RWPE2 (cell line): ENCODE measurements around the gene FAM107B.

Experiments
- ATAC-seq: fragments of 200-7000 bp; cut with Tn5 transposase; 3 replicates; pipeline ENCODE4 v1.9.1; 2021; ENCODE audit warnings: low read depth
- DNase-seq: peaks from one replicate; pipeline ENCODE4 v3.0.0-alpha.2; 2020; ENCODE audit warnings: low spot score
- H3K27ac ChIP-seq: fragments of 450-650 bp; 2 replicates; pipeline ENCODE4 v1.5.1; 2017; ENCODE audit warnings: mild to moderate bottlenecking; ENCODE audit not compliant: poor library complexity, severe bottlenecking
- H3K27me3 ChIP-seq: fragments of 250-450 bp; sonication (Bioruptor Pico); 2 replicates; pipeline ENCODE4 v1.5.1; 2021; ENCODE audit warnings: mild to moderate bottlenecking, moderate library complexity; ENCODE audit not compliant: insufficient read depth, poor library complexity, severe bottlenecking
- H3K36me3 ChIP-seq: fragments of 250-450 bp; sonication (Bioruptor Pico); 2 replicates; pipeline ENCODE4 v1.5.1; 2020; ENCODE audit warnings: low read depth, mild to moderate bottlenecking, moderate library complexity
- H3K4me1 ChIP-seq: fragments of 250-450 bp; sonication (Bioruptor Pico); 2 replicates; pipeline ENCODE4 v1.5.1; 2021; ENCODE audit warnings: mild to moderate bottlenecking, moderate library complexity; ENCODE audit not compliant: insufficient read depth, poor library complexity, severe bottlenecking
- H3K4me3 ChIP-seq: fragments of 250-450 bp; sonication (Bioruptor Pico); 2 replicates; pipeline ENCODE4 v1.5.1; 2021; ENCODE audit warnings: mild to moderate bottlenecking, moderate library complexity; ENCODE audit not compliant: severe bottlenecking
- H3K9me3 ChIP-seq: fragments of 250-450 bp; sonication (Bioruptor Pico); 2 replicates; pipeline ENCODE4 v1.5.1; 2021; ENCODE audit warnings: mild to moderate bottlenecking, moderate library complexity; ENCODE audit not compliant: severe bottlenecking
- TF ChIP-seq, protein P1 (sequence below): fragments of 450-650 bp; IDR thresholded peaks from one replicate; pipeline ENCODE4 v1.5.1; 2017; ENCODE audit warnings: mild to moderate bottlenecking, moderate library complexity; ENCODE audit not compliant: poor library complexity, severe bottlenecking

FAM107B gene

DNA sequence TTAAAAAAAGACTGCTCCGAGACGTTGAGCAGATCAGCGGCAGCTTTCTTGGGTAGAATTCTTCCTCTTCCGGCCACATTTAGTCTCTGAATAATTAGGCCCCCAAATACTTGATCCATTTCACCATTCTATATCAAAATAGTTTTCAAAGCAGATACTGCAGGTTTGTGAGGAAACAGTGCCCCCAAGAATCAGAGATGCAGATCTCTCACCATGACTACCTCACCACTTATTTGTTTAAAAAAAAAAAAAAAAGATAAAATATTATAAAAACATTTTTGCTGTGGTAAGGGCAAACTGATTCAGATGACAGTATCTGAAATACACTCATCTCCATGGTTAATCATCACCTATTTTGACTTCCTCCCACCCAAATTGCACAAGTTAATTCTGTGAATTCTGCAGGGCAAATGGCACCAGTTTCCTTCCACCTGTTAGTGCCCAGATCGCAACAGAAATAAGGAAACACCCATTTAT is 210.4 kb downstream of the FAM107B start:
- no peaks in the 10 kb centered on the region for H3K9me3 ChIP-seq
- H3K4me3 ChIP-seq, result no peak overlapping the region
- peaks cover 11% of the 10 kb centered on the region for H3K4me1 ChIP-seq
- no peak for DNase-seq
- H3K36me3 ChIP-seq, result no peaks in the 10 kb centered on the region
- ATAC-seq, result no peak
- no peaks in the 10 kb centered on the region for H3K27me3 ChIP-seq
- TF ChIP-seq, protein P1, sequence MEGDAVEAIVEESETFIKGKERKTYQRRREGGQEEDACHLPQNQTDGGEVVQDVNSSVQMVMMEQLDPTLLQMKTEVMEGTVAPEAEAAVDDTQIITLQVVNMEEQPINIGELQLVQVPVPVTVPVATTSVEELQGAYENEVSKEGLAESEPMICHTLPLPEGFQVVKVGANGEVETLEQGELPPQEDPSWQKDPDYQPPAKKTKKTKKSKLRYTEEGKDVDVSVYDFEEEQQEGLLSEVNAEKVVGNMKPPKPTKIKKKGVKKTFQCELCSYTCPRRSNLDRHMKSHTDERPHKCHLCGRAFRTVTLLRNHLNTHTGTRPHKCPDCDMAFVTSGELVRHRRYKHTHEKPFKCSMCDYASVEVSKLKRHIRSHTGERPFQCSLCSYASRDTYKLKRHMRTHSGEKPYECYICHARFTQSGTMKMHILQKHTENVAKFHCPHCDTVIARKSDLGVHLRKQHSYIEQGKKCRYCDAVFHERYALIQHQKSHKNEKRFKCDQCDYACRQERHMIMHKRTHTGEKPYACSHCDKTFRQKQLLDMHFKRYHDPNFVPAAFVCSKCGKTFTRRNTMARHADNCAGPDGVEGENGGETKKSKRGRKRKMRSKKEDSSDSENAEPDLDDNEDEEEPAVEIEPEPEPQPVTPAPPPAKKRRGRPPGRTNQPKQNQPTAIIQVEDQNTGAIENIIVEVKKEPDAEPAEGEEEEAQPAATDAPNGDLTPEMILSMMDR, result no peak
- no peak overlapping the region for H3K27ac ChIP-seq

DNA sequence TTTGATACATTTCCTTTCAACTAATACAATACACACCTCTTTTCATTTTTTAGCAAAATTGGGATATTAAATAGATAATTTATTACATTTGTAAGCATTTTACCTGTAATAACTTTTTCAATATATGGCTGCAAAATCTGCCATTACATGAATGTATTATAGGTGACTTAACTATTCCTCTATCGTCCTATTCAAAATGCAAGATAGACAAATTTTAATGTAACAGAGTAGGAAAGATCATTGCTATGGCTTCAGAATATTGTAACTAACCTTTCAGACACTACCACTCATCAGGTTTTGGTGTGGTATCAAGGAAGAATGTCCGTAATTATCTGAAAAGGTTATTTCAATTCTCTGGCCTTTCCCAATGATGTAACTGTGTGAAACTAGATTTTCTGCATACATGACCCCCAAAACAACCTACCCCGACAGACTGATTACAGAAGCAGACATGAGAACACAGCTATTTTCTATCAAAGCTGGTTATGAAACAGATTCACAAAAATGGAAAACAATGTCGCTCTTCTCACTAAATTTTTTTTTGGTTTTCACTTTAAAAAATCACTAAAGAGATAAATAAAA is 211.2 kb downstream of the FAM107B start:
- Histone ChIP-seq H3K27ac (no peak overlapping the region), H3K4me1 (peaks cover 11% of the 10 kb centered on the region), H3K4me3 (no peak overlapping the region), H3K36me3 (no peaks in the 10 kb centered on the region), H3K27me3 (no peaks in the 10 kb centered on the region), H3K9me3 (no peaks in the 10 kb centered on the region)
- TF ChIP-seq, protein P1, result no peak
- DNase-seq, result no peak
- no peak for ATAC-seq

DNA sequence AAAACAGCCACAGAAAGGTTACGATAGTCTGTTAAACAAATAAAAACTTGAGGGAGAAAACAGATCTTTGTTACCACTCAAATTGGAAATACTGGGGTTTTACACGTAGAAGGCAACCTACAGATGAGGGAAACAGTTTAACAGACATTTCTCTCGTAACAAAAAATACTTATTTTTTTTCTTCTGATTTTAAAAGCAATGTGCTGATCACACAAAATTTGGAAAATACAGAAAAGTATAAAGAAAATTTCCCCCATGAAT is 211.7 kb downstream of the FAM107B start:
- Histone ChIP-seq H3K4me1 (peaks cover 11% of the 10 kb centered on the region), H3K27me3 (no peaks in the 10 kb centered on the region), H3K36me3 (no peaks in the 10 kb centered on the region), H3K9me3 (no peaks in the 10 kb centered on the region), H3K27ac (no peak overlapping the region), H3K4me3 (no peak overlapping the region)
- ATAC-seq (no peak), DNase-seq (no peak)
- TF ChIP-seq, protein P1, result no peak

DNA sequence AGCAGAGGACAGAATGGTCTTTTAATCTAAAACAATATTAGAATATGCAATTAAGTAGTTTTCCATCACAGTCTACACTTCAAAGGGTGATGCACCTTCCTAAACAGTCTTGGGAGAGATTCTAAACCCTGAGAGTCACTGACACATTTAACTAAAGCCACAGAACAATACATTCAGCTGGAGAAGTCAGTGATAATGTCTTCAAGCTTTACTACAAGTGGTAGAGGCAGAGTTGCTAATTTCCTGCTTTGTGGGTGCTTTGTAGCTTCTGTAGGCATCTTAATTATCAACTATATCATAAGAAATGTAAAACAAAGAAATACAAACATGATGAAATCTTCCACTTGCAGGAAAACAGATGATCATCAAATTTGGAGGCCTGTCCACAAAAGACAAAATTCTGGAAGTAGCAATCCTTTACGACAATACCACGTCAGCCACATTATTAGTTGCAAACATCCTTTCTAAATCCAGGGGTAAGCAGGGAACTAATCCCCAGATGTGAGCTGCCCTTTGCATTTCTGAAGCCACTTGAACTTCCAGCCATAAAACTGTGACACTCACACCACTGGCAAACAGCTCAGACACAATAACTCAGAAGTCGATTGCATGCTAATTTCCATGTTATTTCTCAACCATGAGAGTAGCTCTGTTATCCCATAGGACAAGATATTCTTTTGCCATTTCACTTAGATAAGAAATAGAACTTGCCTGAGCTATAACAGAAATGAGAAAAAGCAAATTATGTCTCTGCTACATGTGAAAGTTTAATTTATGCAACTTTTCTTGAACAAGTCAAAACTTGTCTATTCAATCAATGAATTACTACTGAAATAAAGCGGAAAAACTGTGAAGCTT is 212.2 kb downstream of the FAM107B start:
- Histone ChIP-seq H3K9me3 (no peaks in the 10 kb centered on the region), H3K4me3 (no peak overlapping the region), H3K4me1 (peaks cover 11% of the 10 kb centered on the region), H3K27me3 (no peaks in the 10 kb centered on the region), H3K36me3 (no peaks in the 10 kb centered on the region), H3K27ac (no peak overlapping the region)
- DNase-seq (no peak), ATAC-seq (no peak)
- TF ChIP-seq, protein P1, result no peak
